Ovary (tissue), 9 donors: ENCODE results near the gene OR8D4. TPM values are rescaled to one million over a fixed set of nuclear protein-coding genes. Genes with fewer than 3 reads are reported as not detected.
"Not testable (repeated sequence)": the region's sequence is repeated elsewhere in the genome, so short reads cannot be mapped to it uniquely, and the experiment has no call there.

ENCODE experiments used
- DNase-seq, 5 donors: peaks; one replicate each; pipeline ENCODE4 v3.0.0-alpha.2; 2019 to 2020
- H3K27ac ChIP-seq, 2 donors: fragments of 200-600 bp; one replicate each; pipeline versions ENCODE4 v1.5.1 to v1.8.0; 2019 to 2022
- H3K27me3 ChIP-seq: fragments of 200-600 bp; one replicate; pipeline ENCODE4 v1.8.0; 2022
- H3K36me3 ChIP-seq: fragments of 200-600 bp; sonication (generic); one replicate; pipeline ENCODE4 v1.5.1; 2019
- H3K4me1 ChIP-seq: one replicate; pipeline ENCODE4 v1.8.1; 2013; ENCODE audit warnings: mild to moderate bottlenecking, moderate library complexity; ENCODE audit not compliant: insufficient read depth
- H3K4me3 ChIP-seq: fragments of 200-600 bp; sonication (generic); one replicate; pipeline ENCODE4 v1.5.1; 2017
- H3K9me3 ChIP-seq, 2 donors: fragments of 200-600 bp in 1 of 2; sonication (generic) in 1 of 2; one replicate each; pipeline versions ENCODE4 v1.5.1 to v1.8.1; 2013 to 2019; ENCODE audit warnings: mild to moderate bottlenecking in 1 of 2, moderate library complexity in 1 of 2
- EP300 ChIP-seq: sonication (generic); formaldehyde crosslinking; IDR thresholded peaks from one replicate; pipeline ENCODE4 v1.6.1; 2017; ENCODE audit warnings: antibody characterized with exemption
- POLR2A ChIP-seq: fragments of 450-650 bp; IDR thresholded peaks from one replicate; pipeline ENCODE4 v1.6.1; 2017; ENCODE audit warnings: antibody characterized with exemption, mild to moderate bottlenecking, moderate library complexity
- WGBS, 3 donors: extraction: QIAGEN DNeasy Blood & Tissue Kit in 1 of 3; methylation state at CpG; one replicate each; pipeline versions ENCODE4 v1.1.5 to v1.1.7; 2013 to 2017; 5-methylcytosine and 5-hydroxymethylcytosine counted together
- intact Hi-C, 4 donors: fragments of 100-400 bp; cut with DNase I; formaldehyde crosslinking; loops; one replicate each; pipeline versions ENCODE4 v1.11.0 to v1.15.1; 2022 to 2023
- polyA plus RNA-seq, 2 donors: library from polyadenylated mRNA; stranded (reverse); fragments of 200-250 nt in 1 of 2; fragments of 350-450 nt in 1 of 2; fragmentation: Illumina TruSeq in 1 of 2; extraction: RNeasy Lipid Tissue Mini Kit (QIAGEN cat#74804) in 1 of 2; gene quantifications; one replicate each; pipeline ENCODE4 v1.2.3, GENCODE V29; 2013 to 2014
- total RNA-seq, 7 donors: library from RNA; depleted of rRNA in 2 of 7; stranded (reverse); fragments of >200 nt in 2 of 7; fragmentation: NEBNext Ultra II Directional in 3 of 7; extraction: Animal tissue kit (Norgen Biotek cat#: 25700) in 3 of 7; gene quantifications; one replicate each; pipeline versions ENCODE4 v1.1.0 to v1.2.4, GENCODE V29; 2016 to 2023
- TF ChIP-seq, protein P1 (sequence below), 3 donors: fragments of 450-650 bp in 2 of 3; fragments of 200-600 bp in 1 of 3; IDR thresholded peaks; one replicate each; pipeline versions ENCODE4 v1.5.1 to v1.8.0; 2016 to 2022; ENCODE audit warnings: antibody characterized with exemption in 3 of 3, mild to moderate bottlenecking in 1 of 3
- donor health status: DM: no; HTN: no; CAD: no; lungs with moderate emphysema.
- donor health status: DM: no; HTN: no; CAD: no.
- donor health status: Bipolar disorder and iron deficiency.
- donor health status: DM: yes; HTN: yes; CAD: no.
- donor health status: DM: no; HTN: no; CAD: no.
- donor health status: DM: yes; HTN: yes; CAD: no.

OR8D4 gene
- total and polyA plus RNA-seq, 9 donors: 0.08 to 1.8 (median 0.24) TPM; not detected in 6

- H3K4me3 ChIP-seq: no peak overlapping the region
- no peaks in the 10 kb centered on the region for H3K9me3 ChIP-seq
- 43 to 52% (median 43%) methylated on average over 2 of the region's 2 CpGs for WGBS, 3 donors
- no peak overlapping the region for H3K27ac ChIP-seq
- no peaks in the 10 kb centered on the region for H3K4me1 ChIP-seq
- intact Hi-C loops: no loop called here
- TF ChIP-seq POLR2A (no peak), EP300 (no peak)
- TF ChIP-seq, protein P1, sequence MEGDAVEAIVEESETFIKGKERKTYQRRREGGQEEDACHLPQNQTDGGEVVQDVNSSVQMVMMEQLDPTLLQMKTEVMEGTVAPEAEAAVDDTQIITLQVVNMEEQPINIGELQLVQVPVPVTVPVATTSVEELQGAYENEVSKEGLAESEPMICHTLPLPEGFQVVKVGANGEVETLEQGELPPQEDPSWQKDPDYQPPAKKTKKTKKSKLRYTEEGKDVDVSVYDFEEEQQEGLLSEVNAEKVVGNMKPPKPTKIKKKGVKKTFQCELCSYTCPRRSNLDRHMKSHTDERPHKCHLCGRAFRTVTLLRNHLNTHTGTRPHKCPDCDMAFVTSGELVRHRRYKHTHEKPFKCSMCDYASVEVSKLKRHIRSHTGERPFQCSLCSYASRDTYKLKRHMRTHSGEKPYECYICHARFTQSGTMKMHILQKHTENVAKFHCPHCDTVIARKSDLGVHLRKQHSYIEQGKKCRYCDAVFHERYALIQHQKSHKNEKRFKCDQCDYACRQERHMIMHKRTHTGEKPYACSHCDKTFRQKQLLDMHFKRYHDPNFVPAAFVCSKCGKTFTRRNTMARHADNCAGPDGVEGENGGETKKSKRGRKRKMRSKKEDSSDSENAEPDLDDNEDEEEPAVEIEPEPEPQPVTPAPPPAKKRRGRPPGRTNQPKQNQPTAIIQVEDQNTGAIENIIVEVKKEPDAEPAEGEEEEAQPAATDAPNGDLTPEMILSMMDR (IDR thresholded peaks at IDR 0.05): no peak
- H3K27me3 ChIP-seq: no peaks in the 10 kb centered on the region
- no peaks in the 10 kb centered on the region for H3K36me3 ChIP-seq
- no peak for DNase-seq
Observed at GRCh38 chr11:123859731-123860130, 42.2 kb upstream of the OR8D4 start.

DNA sequence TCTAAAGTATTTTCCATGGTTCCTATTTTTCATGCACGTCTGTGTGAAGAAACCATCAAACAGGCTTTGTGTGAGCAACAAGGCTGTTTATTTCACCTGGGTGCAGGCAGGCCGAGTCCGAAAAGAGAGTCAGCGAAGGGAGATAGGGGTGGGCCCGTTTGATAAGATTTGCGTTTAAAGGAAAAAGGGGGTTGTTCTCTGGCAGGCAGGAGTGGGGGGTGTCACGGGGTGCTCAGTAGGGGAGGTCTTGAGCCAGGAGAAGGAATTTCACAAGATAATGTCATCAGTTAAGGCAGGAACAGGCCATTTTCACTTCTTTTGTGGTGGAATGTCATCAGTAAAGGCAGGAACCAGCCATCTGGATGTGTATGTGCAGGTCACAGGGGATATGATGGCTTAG is 36.7 kb upstream of the OR8D4 start:
- H3K27me3 ChIP-seq, H3K36me3 ChIP-seq, H3K9me3 ChIP-seq, H3K4me3 ChIP-seq, intact Hi-C loops, H3K27ac ChIP-seq, DNase-seq, H3K4me1 ChIP-seq: not testable (repeated sequence)
- 15 to 34% (median 26%) methylated on average over 7 of the region's 7 CpGs for WGBS, 3 donors

DNA sequence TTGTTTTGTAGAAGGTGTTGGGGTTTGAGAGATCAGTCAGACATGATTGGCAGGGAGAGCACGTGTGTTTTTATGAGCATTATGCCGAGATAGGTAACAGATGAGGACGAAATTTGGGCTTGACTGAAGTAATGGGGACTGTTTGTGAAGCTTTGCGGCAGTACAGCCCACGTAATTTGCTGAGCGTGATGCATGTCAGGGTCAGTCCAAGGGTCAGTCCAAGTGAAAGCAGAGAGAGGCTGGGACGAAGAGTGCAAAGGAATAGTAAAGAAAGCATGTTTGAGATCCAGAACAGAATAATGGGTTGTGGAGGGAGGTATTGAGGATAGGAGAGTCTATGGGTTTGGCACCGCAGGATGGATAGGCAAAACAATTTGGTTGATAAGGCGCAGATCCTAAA is 34.2 kb upstream of the OR8D4 start:
- H3K27me3 ChIP-seq, H3K9me3 ChIP-seq, H3K4me1 ChIP-seq, H3K4me3 ChIP-seq, H3K27ac ChIP-seq, intact Hi-C loops, DNase-seq, H3K36me3 ChIP-seq: not testable (repeated sequence)
- WGBS, 3 donors: 63 to 75% (median 69%) methylated on average over 9 of the region's 9 CpGs

DNA sequence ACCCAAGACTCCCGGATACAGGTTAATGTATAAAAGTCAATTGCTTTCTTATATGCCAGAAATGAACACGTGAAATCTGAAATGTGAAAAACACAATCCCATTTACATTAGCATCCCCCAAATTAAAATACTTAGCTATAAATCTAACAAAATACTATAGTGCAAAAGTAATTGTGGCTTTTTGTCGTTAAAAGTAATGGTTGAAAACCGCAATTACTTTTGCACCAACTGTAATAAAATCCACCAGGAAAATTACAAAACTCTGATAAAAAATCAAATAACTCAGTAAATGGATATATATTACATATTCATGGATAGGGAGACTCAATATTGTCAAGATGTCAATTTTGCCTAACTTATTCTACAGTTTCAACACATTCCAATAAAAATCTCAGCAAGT is 21.1 kb upstream of the OR8D4 start:
- WGBS, 3 donors: 92 to 96% (median 93%) methylated on average over 4 of the region's 4 CpGs
- no peaks in the 10 kb centered on the region for H3K36me3 ChIP-seq
- intact Hi-C loops: no loop called here
- no peak overlapping the region for H3K4me3 ChIP-seq
- no peak overlapping the region for H3K27ac ChIP-seq
- no peak for DNase-seq
- H3K9me3 ChIP-seq: no peaks in the 10 kb centered on the region
- H3K27me3 ChIP-seq: no peaks in the 10 kb centered on the region
- TF ChIP-seq, protein P1 (IDR thresholded peaks at IDR 0.05): no peak
- no peak for TF ChIP-seq POLR2A
- TF ChIP-seq EP300: no peak
- H3K4me1 ChIP-seq: no peaks in the 10 kb centered on the region

DNA sequence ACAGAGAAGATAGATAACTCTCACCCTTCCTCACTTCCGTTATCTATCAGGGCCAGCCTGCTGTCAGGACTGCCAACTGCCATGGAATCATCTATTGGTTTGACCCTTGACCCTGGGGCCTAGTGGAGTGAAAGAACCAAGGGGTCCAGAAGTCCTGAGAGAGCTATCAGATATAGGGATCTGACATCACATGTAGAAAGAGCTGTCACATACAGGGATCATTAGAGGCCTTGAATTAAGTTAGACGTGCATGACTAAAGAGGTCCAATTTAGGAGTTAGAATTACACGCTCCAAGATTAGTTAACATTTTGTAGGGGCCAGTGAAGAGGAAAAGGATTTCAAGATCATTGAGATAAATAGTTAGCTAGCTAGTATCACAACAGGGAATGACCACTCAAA is 16.4 kb upstream of the OR8D4 start, which contains the start of gene TMEM225:
Gene TMEM225, minus strand, starts transcription at position 101 of the 400 bp plus-strand sequence. CDS start 245 bp downstream, outside the sequence.
- H3K4me3 ChIP-seq: no peak within 1 kb of the TSS
- H3K4me1 ChIP-seq: no peaks in the 10 kb centered on the region
- H3K9me3 ChIP-seq: no peaks in the 10 kb centered on the region
- intact Hi-C loops: no loop called here
- no peak for DNase-seq
- TF ChIP-seq POLR2A: no peak
- H3K36me3 ChIP-seq: no peaks in the 10 kb centered on the region
- no peaks in the 10 kb centered on the region for H3K27me3 ChIP-seq
- H3K27ac ChIP-seq: no peak within 1 kb of the TSS
- WGBS, 3 donors: 87 to 91% (median 90%) methylated on average over 3 of the region's 3 CpGs

DNA sequence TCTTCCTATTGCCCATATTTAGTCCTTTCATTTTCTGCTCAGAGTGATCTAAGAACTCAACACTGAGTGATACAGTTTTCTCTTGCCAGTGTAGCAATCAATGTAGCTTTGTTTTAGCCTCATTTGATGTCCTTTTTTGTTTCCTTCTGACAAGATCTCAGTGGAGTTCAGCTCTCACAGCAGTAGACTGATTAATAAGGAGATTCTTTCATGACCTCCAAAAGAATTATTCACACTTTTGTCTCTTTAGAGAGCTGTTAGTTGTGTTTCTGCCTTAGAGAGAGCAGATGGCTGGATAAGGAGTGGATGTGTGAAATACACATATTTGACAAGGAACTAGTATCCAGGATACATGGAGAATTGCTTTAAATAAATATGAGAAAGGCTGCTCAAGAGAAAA is 9.9 kb upstream of the OR8D4 start:
- H3K9me3 ChIP-seq: no peaks in the 10 kb centered on the region
- H3K4me3 ChIP-seq: no peak overlapping the region
- intact Hi-C loops: no loop called here
- H3K27me3 ChIP-seq: no peaks in the 10 kb centered on the region
- H3K27ac ChIP-seq: no peak overlapping the region
- TF ChIP-seq POLR2A (no peak), EP300 (no peak)
- TF ChIP-seq, protein P1 (IDR thresholded peaks at IDR 0.05): no peak
- H3K36me3 ChIP-seq: no peaks in the 10 kb centered on the region
- DNase-seq: no peak
- no peaks in the 10 kb centered on the region for H3K4me1 ChIP-seq
